Heart left ventricle (tissue), 13 donors: Measurements from ENCODE around the gene GSG1L.

Source experiments
- CTCF ChIP-seq, 12 donors: fragments of 200-600 bp; sonication (generic) in 4 of 12; IDR thresholded peaks; one replicate each; pipeline versions ENCODE4 v1.5.0 to v1.8.0; 2018 to 2022; ENCODE audit warnings: antibody characterized with exemption in 12 of 12, mild to moderate bottlenecking in 5 of 12
- POLR2A ChIP-seq, 2 donors: fragments of 450-650 bp; IDR thresholded peaks; one replicate each; pipeline ENCODE4 v1.6.1; 2017; ENCODE audit warnings: antibody characterized with exemption in 2 of 2, mild to moderate bottlenecking in 2 of 2, moderate library complexity in 2 of 2
- donor health status: ischemic (EF 13 %, LVEDD 7.1; RV severe dilation, severe dysfunction).
- donor health status: DM: no; HTN: yes; CAD: no.
- donor health status: DM: no; HTN: no; CAD: no.
- donor health status: ischemic (EF 25% LVEDD 6.9; RV normal size, moderate dysfunction).
- donor health status: ischemic (EF 25% LVEDD 5.7; RV mildly dilated, moderate dysfunction).
- donor health status: ischemic (EF 35%, LVEDD 5.7; RV mildly dilated, moderate dysfunction).
- donor health status: nonischemic (EF 11% LVEDD 7.7; RV severe dilation, severe dysfunction).
- donor health status: DM: yes; HTN: yes; CAD: no.
- donor health status: PGD.
- donor health status: ischemic (EF 29% LVEDD 5.4; RV normal size, mild dysfunction).
- donor health status: nonischemic (EF 23%, LVEDD 6.1; RV moderate dilation, normal function).

GRCh38 chr16:27811881-27812280 is 251.6 kb downstream of the GSG1L start:
- TF ChIP-seq CTCF (IDR thresholded peaks at IDR 0.05) (no peak), POLR2A (IDR thresholded peaks at IDR 0.05) (no peak)
